Stimulated activated CD8-positive, alpha-beta memory T cell treated with anti-CD3 and anti-CD28 coated beads, Interleukin-15, amount 100 ng/mL, for 1 hour (primary cell): ENCODE measurements around the gene IFI27L1.

ENCODE experiments used
- DNase-seq: peaks from one replicate; pipeline ENCODE4 v3.0.0-alpha.2; 2020; ENCODE audit warnings: low read depth

IFI27L1 gene

GRCh38 chr14:94113908-94114588 lies 32.9 kb downstream of the IFI27L1 start:
- DNase-seq = no peak

DNA sequence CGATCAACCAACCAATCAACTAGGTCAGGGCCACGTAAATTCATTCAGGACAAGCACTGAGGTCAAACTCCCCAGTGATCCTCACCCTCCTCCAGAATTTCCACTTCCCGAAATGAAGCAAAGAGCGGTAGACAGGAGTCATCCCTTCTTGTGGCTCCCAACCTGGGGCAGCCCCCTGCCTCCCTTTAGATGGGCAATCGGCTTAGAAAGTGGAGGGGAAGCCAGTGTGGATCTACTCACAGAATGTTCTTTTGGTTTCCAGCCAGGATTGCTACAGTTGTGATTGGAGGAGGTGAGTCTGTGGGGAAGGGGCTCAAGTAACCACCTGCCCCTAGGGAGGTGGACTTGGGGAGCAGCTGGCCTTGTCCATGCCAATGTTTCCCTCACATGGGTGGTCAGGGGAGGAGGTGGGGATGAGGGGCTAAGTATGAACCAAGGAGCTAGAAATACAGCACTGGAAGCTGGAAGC lies 33.5 kb downstream of the IFI27L1 start:
- DNase-seq = no peak

GRCh38 chr14:94115058-94115591 lies 34.0 kb downstream of the IFI27L1 start:
- no peak for DNase-seq

DNA sequence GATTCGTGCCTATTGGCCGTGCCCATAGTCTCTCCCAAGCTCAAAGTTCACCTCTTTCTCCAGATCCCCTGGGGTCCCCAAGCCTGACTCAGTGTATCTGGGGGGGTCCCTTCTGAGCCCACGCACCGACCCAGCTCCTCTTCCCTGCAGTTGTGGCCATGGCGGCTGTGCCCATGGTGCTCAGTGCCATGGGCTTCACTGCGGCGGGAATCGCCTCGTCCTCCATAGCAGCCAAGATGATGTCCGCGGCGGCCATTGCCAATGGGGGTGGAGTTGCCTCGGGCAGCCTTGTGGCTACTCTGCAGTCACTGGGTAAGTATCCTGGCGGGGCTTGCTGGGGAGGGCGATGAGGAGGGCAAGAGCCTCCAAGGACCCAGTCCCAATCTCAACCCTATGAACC lies 34.5 kb downstream of the IFI27L1 start:
- no peak for DNase-seq

DNA sequence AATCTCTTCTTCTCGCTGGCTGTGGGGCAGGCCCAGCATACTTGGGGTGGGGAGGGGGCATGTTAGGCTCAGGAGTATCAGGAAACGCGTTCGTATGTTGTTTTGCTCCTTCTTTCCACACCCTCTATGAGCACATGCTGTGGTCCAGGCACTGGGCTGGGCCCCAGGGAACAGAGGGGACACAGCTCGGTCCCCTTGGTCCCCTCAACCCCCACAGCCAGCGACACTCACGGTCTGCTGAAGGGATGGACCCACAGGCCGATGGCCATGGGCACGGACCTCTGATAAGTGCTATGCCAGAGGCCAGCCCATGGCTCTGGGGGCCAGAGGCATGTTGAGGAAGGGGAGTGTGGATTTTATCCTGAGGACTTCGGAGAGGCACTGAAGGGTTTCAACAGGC lies 35.6 kb downstream of the IFI27L1 start:
- DNase-seq = no peak

GRCh38 chr14:94117856-94118255 lies 36.7 kb downstream of the IFI27L1 start:
- no peak for DNase-seq

DNA sequence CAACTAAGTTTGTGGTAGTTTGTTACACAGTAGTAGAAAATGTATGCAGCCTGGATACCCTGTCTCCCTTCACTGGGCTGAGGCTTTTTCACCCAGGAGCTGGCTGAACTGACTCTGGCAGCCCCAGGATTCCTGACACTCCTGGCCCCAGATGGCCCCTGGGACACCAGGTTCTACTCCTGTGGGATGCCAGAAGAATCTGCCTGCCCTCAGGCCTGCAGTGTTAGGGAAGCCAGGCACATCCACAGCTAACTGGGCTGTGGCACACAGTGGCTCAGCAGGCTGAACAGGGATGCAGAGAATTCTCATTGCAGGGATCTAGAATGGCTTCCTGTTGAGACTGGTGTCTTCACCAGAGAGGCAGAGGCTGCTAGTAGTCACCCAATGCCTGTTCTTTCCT lies 38.0 kb downstream of the IFI27L1 start:
- no peak for DNase-seq

DNA sequence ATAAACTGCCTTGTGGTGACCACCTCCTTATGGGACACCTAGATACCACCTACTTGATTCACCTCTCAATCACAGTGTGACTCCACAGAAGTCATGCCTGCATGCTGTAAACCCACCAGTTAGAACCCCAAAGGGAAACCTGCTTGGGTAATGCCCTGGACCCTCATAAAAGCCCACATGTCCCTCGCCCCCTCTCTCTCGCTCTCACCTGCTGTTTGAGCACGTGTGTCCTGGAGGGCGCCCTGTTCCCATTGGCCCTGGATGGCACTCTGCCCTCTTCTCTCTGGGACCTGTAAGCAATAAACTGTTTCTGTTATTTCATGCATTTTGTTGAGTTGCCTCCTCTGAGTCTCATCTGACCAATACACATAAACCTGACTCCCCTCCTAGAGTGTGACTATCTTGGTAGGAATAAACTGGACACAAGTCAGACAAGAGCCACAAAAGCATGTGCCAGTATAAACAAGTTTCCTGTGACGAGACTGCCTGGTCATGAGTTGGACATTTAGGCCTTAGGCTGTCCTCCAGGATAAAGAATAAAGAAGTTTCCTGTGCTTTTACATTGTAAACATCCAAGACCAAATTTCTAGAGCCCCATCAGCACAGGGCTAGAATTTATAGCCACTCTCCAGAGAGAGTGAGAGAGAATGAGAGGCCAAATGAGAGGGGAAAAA lies 39.7 kb downstream of the IFI27L1 start:
- no peak for DNase-seq

DNA sequence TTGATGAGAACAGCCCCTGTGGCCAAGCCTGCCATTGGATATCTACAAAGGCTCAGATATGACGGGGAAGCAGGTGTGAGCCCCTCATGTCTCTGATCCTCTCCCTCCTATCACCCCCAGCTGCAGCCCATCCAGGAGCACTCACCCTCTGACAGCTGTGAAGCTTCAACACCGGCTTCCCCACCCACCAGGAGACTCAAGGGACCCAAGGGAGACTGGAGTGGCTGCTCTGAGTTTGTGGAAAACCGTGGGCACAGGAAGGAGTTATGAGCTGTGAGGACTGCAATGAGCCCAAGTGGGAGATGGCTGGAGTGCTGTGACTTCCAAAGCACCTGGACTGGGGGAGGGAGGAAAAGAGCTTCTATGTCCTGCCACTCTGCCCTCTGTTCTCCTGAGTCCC lies 40.4 kb downstream of the IFI27L1 start:
- DNase-seq = no peak

DNA sequence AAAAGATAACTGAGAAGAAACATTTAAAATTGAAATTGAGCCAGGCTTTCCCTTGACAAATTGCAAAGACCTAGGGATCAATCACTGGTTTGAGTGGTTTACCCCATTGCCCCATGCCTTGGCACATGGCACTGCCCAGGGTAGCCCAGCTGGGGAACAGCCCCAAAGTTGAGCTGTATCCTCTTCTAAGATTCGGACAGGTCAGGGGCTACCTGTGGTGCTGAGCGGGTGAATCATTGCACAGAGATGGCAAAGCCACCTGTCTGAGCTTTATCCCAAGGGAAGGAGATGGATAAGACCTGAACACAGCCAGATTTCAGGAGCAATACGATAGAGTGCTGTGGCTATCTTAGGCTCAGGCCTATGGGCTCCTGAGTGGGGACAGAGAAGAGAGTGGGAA lies 41.3 kb downstream of the IFI27L1 start:
- DNase-seq = no peak

DNA sequence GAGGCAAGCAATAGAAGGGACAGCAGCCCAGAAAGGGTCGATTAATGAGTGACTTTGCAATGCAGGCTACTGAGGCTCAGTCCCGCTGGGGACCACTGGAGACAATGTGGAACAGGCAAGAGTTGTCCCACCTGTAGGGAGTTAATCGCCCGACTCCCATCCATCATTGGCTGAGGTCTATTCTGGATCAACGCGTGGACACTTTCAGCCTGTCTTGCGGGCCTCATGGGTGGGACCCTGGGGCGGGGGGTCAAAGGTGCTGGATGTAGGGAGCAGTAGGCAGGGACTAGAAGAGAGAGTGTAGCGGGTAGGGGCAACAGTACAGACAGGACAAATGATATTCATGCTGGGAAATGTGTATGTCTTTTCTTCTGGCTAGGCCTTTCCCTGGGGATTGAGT lies 42.2 kb downstream of the IFI27L1 start:
- DNase-seq = no peak

GRCh38 chr14:94123868-94124267 lies 42.8 kb downstream of the IFI27L1 start:
- no peak for DNase-seq

DNA sequence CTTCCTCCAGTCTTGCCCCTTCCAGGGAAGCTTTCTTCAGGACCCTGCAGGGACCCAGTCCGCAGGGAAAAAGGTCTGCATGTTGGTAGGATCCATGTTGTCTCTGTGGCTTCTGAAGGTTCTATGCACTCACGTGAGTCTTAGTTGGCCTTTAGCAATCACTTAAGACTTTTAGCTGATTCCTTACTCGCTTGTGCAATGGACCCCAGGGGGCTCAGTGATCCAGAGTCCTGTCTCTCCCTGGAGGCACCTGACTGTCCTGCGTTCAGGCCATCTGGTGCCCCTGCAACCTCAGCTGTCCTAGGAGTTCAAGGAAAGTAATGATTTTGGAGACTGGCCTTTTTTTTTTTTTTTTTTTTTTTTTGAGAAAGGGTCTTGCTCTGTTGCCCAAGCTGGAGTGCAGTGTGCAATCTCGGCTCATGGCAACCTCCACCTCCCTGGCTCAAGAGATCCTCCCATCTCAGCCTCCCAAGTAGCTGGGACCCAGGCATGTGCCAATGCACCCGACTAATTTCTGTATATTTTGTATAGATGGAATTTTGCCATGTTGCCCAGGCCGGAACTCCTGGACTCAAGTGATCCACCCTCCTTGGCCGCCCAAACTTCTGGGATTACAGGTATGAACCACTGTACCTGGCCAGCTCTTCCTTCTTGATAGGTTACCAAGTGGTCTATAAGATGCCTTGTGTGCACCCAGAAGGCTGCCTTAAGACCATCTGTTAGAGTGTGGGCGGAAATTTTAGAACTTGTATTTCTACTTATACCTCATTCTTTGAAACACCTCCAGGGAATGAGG lies 43.7 kb downstream of the IFI27L1 start:
- DNase-seq = no peak

DNA sequence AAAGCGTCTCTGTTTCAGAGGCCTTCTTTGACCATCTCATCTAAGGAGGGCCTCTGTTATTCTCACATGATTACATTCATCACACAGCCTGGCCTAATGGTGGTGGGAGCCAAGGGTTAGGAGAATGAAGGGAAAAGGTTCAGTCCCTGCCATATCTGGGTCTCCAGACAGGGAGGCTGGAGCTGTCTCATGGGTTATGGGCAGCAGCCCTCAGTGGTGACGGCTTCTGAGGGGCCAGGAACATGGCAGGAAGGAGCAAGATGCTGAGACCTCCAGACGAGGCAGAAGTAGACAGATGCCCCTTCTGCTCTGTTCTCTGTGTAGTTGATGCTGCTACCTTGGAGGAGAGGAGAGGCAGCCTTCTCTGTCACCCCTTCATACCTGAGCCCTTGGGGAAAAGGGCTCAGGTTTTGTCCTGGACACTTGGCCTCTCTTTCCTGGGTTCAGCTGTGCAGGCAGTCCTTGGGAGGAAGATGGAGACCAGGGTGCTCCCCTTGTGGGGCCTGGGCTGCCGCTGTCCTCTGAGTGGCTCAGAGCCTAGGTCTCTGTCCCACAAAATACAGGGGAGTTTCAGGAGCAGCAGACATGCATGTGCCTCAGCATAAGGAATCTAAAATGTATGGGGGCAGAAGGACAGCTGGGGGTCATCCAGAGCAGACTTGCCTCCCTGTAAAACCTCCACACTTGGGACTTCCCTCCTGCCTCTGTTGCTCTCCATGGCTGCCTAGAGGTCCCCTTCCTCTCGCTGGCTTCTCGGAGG lies 44.7 kb downstream of the IFI27L1 start:
- no peak for DNase-seq

- no peak for DNase-seq
Observed at GRCh38 chr14:94126419-94126677, 45.2 kb downstream of the IFI27L1 start.

DNA sequence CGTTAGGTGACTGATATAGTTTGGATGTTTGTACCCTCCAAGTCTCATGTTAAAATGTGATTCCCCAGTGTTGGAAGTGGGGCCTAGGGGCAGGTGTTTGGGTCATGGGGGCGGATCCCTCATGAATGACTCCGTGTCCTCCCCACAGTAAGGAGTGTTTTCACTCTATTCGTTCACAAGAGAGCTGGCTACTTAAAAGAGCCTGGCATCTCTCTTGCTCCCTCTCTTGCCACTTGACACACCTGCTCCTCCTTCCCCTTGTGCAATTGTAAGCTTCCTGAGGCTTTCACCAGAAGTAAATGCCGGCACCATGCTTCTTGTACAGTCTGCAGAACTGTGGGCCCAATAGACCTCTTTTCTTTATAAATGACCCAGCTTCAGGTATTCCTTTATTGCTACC lies 45.7 kb downstream of the IFI27L1 start:
- DNase-seq = no peak

GRCh38 chr14:94127330-94127729 lies 46.2 kb downstream of the IFI27L1 start:
- no peak for DNase-seq

GRCh38 chr14:94128216-94128839 lies 47.2 kb downstream of the IFI27L1 start:
- DNase-seq = no peak

- peak; percentile 34 for DNase-seq
Observed at GRCh38 chr14:94129111-94129757, 48.1 kb downstream of the IFI27L1 start, which contains the start of gene IFI27L2. TSS of gene IFI27L2 (minus strand) at chr14:94129604. CDS start at chr14:94129564, 40 bp downstream.

GRCh38 chr14:94129758-94130414 lies 48.8 kb downstream of the IFI27L1 start:
- DNase-seq = no peak
